Parathyroid adenoma (tissue), 2 donors: ENCODE data around the gene TMEM14A.

ENCODE experiments used
- H2AFZ ChIP-seq: fragments of 300-600 bp; sonication (generic); one replicate; pipeline ENCODE4 v1.7.0; 2017; ENCODE audit warnings: antibody characterized with exemption, mild to moderate bottlenecking
- H3K27ac ChIP-seq: fragments of 300-600 bp; sonication (generic); one replicate; pipeline ENCODE4 v1.7.0; 2017
- H3K27me3 ChIP-seq: fragments of 300-600 bp; sonication (generic); one replicate; pipeline ENCODE4 v1.7.0; 2017; ENCODE audit warnings: low read length; ENCODE audit not compliant: control insufficient read depth, insufficient read depth
- H3K36me3 ChIP-seq: fragments of 300-600 bp; sonication (generic); one replicate; pipeline ENCODE4 v1.7.0; 2017; ENCODE audit warnings: low read length; ENCODE audit not compliant: control insufficient read depth, insufficient read depth
- H3K4me1 ChIP-seq: fragments of 300-600 bp; sonication (generic); one replicate; pipeline ENCODE4 v1.7.0; 2017; ENCODE audit warnings: control low read depth
- H3K4me2 ChIP-seq: fragments of 300-600 bp; sonication (generic); one replicate; pipeline ENCODE4 v1.7.0; 2017; ENCODE audit warnings: low read length
- H3K4me3 ChIP-seq: fragments of 300-600 bp; sonication (generic); one replicate; pipeline ENCODE4 v1.7.0; 2017; ENCODE audit warnings: low read depth, low read length
- H3K79me2 ChIP-seq: fragments of 300-600 bp; sonication (generic); one replicate; pipeline ENCODE4 v1.7.0; 2017; ENCODE audit warnings: control low read depth
- H3K9ac ChIP-seq: fragments of 300-600 bp; sonication (generic); one replicate; pipeline ENCODE4 v1.7.0; 2017; ENCODE audit warnings: mild to moderate bottlenecking
- H3K9me3 ChIP-seq: fragments of 300-600 bp; sonication (generic); one replicate; pipeline ENCODE4 v1.7.0; 2017; ENCODE audit warnings: low read length; ENCODE audit not compliant: control insufficient read depth
- TF ChIP-seq, protein P1 (sequence below): fragments of 300-600 bp; sonication (generic); IDR thresholded peaks from one replicate; pipeline ENCODE4 v1.7.0; 2017; ENCODE audit warnings: antibody characterized with exemption, mild to moderate bottlenecking
- donor health status: primary hyperparathyroidism.

The TMEM14A gene

GRCh38 chr6:52634211-52634610 lies 36.7 kb upstream of the TMEM14A start:
- Histone ChIP-seq H3K27me3 (no peaks in the 10 kb centered on the region), H3K4me3 (no peak overlapping the region), H3K4me1 (no peaks in the 10 kb centered on the region), H3K4me2 (no peak overlapping the region), H2AFZ (no peak overlapping the region), H3K79me2 (no peaks in the 10 kb centered on the region), H3K36me3 (no peaks in the 10 kb centered on the region), H3K27ac (no peak overlapping the region), H3K9ac (no peak overlapping the region), H3K9me3 (no peaks in the 10 kb centered on the region)
- TF ChIP-seq, protein P1, sequence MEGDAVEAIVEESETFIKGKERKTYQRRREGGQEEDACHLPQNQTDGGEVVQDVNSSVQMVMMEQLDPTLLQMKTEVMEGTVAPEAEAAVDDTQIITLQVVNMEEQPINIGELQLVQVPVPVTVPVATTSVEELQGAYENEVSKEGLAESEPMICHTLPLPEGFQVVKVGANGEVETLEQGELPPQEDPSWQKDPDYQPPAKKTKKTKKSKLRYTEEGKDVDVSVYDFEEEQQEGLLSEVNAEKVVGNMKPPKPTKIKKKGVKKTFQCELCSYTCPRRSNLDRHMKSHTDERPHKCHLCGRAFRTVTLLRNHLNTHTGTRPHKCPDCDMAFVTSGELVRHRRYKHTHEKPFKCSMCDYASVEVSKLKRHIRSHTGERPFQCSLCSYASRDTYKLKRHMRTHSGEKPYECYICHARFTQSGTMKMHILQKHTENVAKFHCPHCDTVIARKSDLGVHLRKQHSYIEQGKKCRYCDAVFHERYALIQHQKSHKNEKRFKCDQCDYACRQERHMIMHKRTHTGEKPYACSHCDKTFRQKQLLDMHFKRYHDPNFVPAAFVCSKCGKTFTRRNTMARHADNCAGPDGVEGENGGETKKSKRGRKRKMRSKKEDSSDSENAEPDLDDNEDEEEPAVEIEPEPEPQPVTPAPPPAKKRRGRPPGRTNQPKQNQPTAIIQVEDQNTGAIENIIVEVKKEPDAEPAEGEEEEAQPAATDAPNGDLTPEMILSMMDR: no peak

DNA sequence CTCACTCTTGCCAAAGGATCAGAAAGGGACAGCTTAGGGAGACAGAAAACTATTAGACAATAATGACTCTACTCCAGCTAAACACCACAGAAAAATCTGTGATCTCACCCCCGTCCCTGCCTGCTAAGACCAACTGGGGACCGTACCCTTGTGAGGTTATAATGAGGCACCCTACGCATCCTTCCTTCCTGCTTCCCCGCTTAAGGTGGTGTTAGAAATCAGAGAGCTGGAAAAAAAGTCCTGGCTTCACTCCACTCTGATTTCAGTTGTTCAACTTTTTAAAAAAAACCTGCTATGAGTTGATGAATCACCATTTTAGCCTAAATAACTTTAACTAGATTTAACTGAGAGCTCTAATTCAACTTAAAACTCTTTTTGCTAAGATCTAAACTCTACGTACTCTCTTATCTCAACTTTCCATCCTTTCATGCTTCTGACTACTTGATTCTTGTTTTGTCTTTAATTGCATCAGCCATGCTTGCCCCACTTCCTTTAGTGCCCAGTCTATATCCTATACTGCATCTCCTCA lies 35.8 kb upstream of the TMEM14A start:
- no peak overlapping the region for H3K4me2 ChIP-seq
- H3K9ac ChIP-seq: no peak overlapping the region
- H3K79me2 ChIP-seq: no peaks in the 10 kb centered on the region
- TF ChIP-seq, protein P1: no peak
- H3K36me3 ChIP-seq: no peaks in the 10 kb centered on the region
- no peaks in the 10 kb centered on the region for H3K4me1 ChIP-seq
- H2AFZ ChIP-seq: no peak overlapping the region
- no peaks in the 10 kb centered on the region for H3K27me3 ChIP-seq
- H3K27ac ChIP-seq: no peak overlapping the region
- H3K9me3 ChIP-seq: no peaks in the 10 kb centered on the region
- no peak overlapping the region for H3K4me3 ChIP-seq

GRCh38 chr6:52636830-52637229 lies 34.1 kb upstream of the TMEM14A start:
- Histone ChIP-seq H3K4me2 (no peak overlapping the region), H3K36me3 (no peaks in the 10 kb centered on the region), H3K27me3 (no peaks in the 10 kb centered on the region), H3K79me2 (no peaks in the 10 kb centered on the region), H3K27ac (no peak overlapping the region), H3K9me3 (no peaks in the 10 kb centered on the region), H3K9ac (no peak overlapping the region), H3K4me1 (no peaks in the 10 kb centered on the region), H3K4me3 (no peak overlapping the region), H2AFZ (no peak overlapping the region)
- TF ChIP-seq, protein P1: no peak

- Histone ChIP-seq H3K9me3 (no peaks in the 10 kb centered on the region), H2AFZ (no peak overlapping the region), H3K27ac (no peak overlapping the region), H3K4me3 (no peak overlapping the region), H3K36me3 (no peaks in the 10 kb centered on the region), H3K4me1 (no peaks in the 10 kb centered on the region), H3K4me2 (no peak overlapping the region), H3K9ac (no peak overlapping the region), H3K27me3 (no peaks in the 10 kb centered on the region), H3K79me2 (no peaks in the 10 kb centered on the region)
- TF ChIP-seq, protein P1: no peak
These were observed 31.4 kb upstream of the TMEM14A start for GRCh38 chr6:52639493-52639892.

GRCh38 chr6:52640170-52640569 lies 30.7 kb upstream of the TMEM14A start:
- Histone ChIP-seq H3K4me3 (no peak overlapping the region), H3K36me3 (no peaks in the 10 kb centered on the region), H3K4me2 (no peak overlapping the region), H3K9ac (no peak overlapping the region), H3K9me3 (no peaks in the 10 kb centered on the region), H3K27me3 (no peaks in the 10 kb centered on the region), H3K4me1 (no peaks in the 10 kb centered on the region), H3K79me2 (no peaks in the 10 kb centered on the region), H3K27ac (no peak overlapping the region), H2AFZ (no peak overlapping the region)
- TF ChIP-seq, protein P1: no peak
